ENCODE results near the gene SETDB1. TPM values are rescaled to one million over a fixed set of nuclear protein-coding genes. Genes with fewer than 3 reads are reported as not detected.
A peak's percentile ranks its signal among the peaks of the same experiment; 100 is the strongest.

Gene SETDB1
- total RNA-seq, 1 donor from 2014 or later: 47.5 TPM

- peak overlapping the region; percentile 11 for H3K4me3 ChIP-seq
Measured at GRCh38 chr1:150976879-150977694, 50.9 kb downstream of the SETDB1 start.

GRCh38 chr1:150979092-150980056 is 53.2 kb downstream of the SETDB1 start:
- TF ChIP-seq CTCF (IDR thresholded peaks at IDR 0.05): peak; percentile 100
- no peaks in the 10 kb centered on the region for H3K9me3 ChIP-seq
- H3K36me3 ChIP-seq: no peaks in the 10 kb centered on the region
- intact Hi-C loops (cut with DNase I): no loop called here
- peak overlapping the region; percentile 42 for H3K4me3 ChIP-seq
- no peaks in the 10 kb centered on the region for H3K27me3 ChIP-seq (ENCODE audit: low read depth)
- peaks cover 70% of the 10 kb centered on the region for H3K4me1 ChIP-seq
- DNase-seq (peak; percentile 89), ATAC-seq (peak; percentile 57 to 78)
- H3K27ac ChIP-seq: peak overlapping the region; percentile 82

More at GRCh38 chr1:150976879-150977694, 50.9 kb downstream of the SETDB1 start:
- ATAC-seq: peak; percentile 79 to 82
- H3K9me3 ChIP-seq: no peaks in the 10 kb centered on the region
- TF ChIP-seq CTCF (IDR thresholded peaks at IDR 0.05): no peak
- H3K27ac ChIP-seq: peak overlapping the region; percentile 82
- peak; percentile 94 for DNase-seq
- intact Hi-C loops (cut with DNase I): no loop called here
- H3K27me3 ChIP-seq (ENCODE audit: low read depth): no peaks in the 10 kb centered on the region
- H3K36me3 ChIP-seq: no peaks in the 10 kb centered on the region
- H3K4me1 ChIP-seq: peaks cover 83% of the 10 kb centered on the region

GRCh38 chr1:150981177-150981804 is 55.1 kb downstream of the SETDB1 start:
- no peak for TF ChIP-seq CTCF (IDR thresholded peaks at IDR 0.05)
- DNase-seq (peak; percentile 69), ATAC-seq (peak; percentile 61 to 66)
- peaks cover 57% of the 10 kb centered on the region for H3K4me1 ChIP-seq
- no peaks in the 10 kb centered on the region for H3K36me3 ChIP-seq
- H3K4me3 ChIP-seq: no peak overlapping the region
- no peaks in the 10 kb centered on the region for H3K9me3 ChIP-seq
- intact Hi-C loops (cut with DNase I): no loop called here
- H3K27ac ChIP-seq: peak overlapping the region; percentile 43
- no peaks in the 10 kb centered on the region for H3K27me3 ChIP-seq (ENCODE audit: low read depth)

- intact Hi-C loops (cut with DNase I): no loop called here
- Histone ChIP-seq H3K36me3 (no peaks in the 10 kb centered on the region), H3K27me3 (ENCODE audit: low read depth) (no peaks in the 10 kb centered on the region), H3K4me3 (no peak within 1 kb of the TSS), H3K4me1 (peaks cover 50% of the 10 kb centered on the region), H3K9me3 (no peaks in the 10 kb centered on the region), H3K27ac (peak within 1 kb of the TSS; percentile 43)
- ATAC-seq (peak; percentile 13 to 17), DNase-seq (no peak)
- TF ChIP-seq CTCF (IDR thresholded peaks at IDR 0.05): no peak
Measured at GRCh38 chr1:150981805-150982712, 55.9 kb downstream of the SETDB1 start, which contains the start of gene ANXA9. Gene ANXA9, plus strand, starts transcription at chr1:150982292. Its CDS starts 814 bp downstream, at chr1:150983106.
